Measurements from ENCODE around the gene MUC21. TPM values are rescaled to one million over a fixed set of nuclear protein-coding genes. Genes with fewer than 3 reads are reported as not detected.

Gene MUC21
- total and polyA plus RNA-seq, 9 of the 15 experiments (the other 6 are each of a cell fraction or from before 2014, with no cell fraction given) = not detected

GRCh38 chr6:30955367-30956042 lies 28.0 kb upstream of the MUC21 start:
- Histone ChIP-seq H3K36me3 (ENCODE audit: control insufficient read depth, insufficient read depth, low read length) (no peaks in the 10 kb centered on the region), H3K27ac (ENCODE audit: extremely low read depth, low read depth, low read length) (no peak overlapping the region), H3K4me2 (ENCODE audit: insufficient read depth, low read length) (peak overlapping the region; percentile 54), H3K9me3 (replicated peaks; ENCODE audit: control insufficient read depth, insufficient read depth, low read depth, low read length) (no peaks in the 10 kb centered on the region), H4K20me1 (replicated peaks; ENCODE audit: control insufficient read depth, insufficient read depth, low read length) (no peaks in the 10 kb centered on the region), H3K9ac (ENCODE audit: insufficient read depth in 1 of 2, low read depth in 2 of 2, low read length in 2 of 2) (peak overlapping the region; percentile 42 to 89; a peak in 3 of 4 replicates), H3K79me2 (ENCODE audit: control insufficient read depth, insufficient read depth, low read length) (no peaks in the 10 kb centered on the region), H2AFZ (ENCODE audit: low read depth, low read length) (peak overlapping the region; percentile 78), H3K9me1 (ENCODE audit: control insufficient read depth, insufficient read depth, low read length) (no peaks in the 10 kb centered on the region), H3K4me1 (replicated peaks in 1 of 2; ENCODE audit: control insufficient read depth in 2 of 2, insufficient read depth in 2 of 2, low read length in 2 of 2) (peaks cover 8 to 15% of the 10 kb centered on the region in 2 experiments), H3K27me3 (ENCODE audit: control insufficient read depth in 2 of 2, insufficient read depth in 2 of 2, low read length in 2 of 2) (peaks cover 18 to 62% of the 10 kb centered on the region in 2 experiments; a peak in 4 of 5 replicates), H3K4me3 (peak overlapping the region; percentile 37)
- ATAC-seq = peak; percentile 99
- ChIA-PET POLR2A (interaction anchor here (0.6 to 1.6 kb wide), 13 partner anchors 10 to 633 kb away, joined by 3 to 6 read pairs (median 3); partner anchors contain the start of gene MUCL3), CTCF (ENCODE audit: low intra/inter-chr PET ratio) (no interaction called here)
- intact Hi-C loops (cut with micrococcal nuclease) (loop anchor here (1.0 kb wide), 1 partner anchor 40 kb away; no protein-coding TSS in a partner anchor), in situ Hi-C loops (cut with MboI) (no loop called here)
- FAIRE-seq = no peak
- no TSS peak for BruUV-seq (replicated peaks)
- peak; percentile 89 to 92 (median 90) for DNase-seq (ENCODE audit: extremely low read depth in 1 of 4, low spot score in 3 of 4)
- under 1% methylated on average over 41 of the region's 46 CpGs for WGBS (ENCODE audit: insufficient coverage, low coverage, missing lambda C conversion rate)
- TF ChIP-seq RUNX1 (IDR thresholded peaks at IDR 0.05; ENCODE audit: low read depth) (peak; percentile 76), ZNF561 (CRISPR knock-in tag; conservative IDR thresholded peaks at IDR 0.05) (no peak), ZNF395 (CRISPR knock-in tag; IDR thresholded peaks at IDR 0.05) (peak; percentile 82), ZZZ3 (IDR thresholded peaks at IDR 0.05) (no peak), ZNF408 (CRISPR knock-in tag; IDR thresholded peaks at IDR 0.05; ENCODE audit: low read depth) (no peak), MAFK (IDR thresholded peaks at IDR 0.05; ENCODE audit: low read length) (no peak), TAF15 (IDR thresholded peaks at IDR 0.05; ENCODE audit: low read depth, low read length) (no peak), POU5F1 (IDR thresholded peaks at IDR 0.05; ENCODE audit: borderline replicate concordance, low read depth, low read length, partially characterized antibody) (no peak), ZNF263 (CRISPR knock-in tag; IDR thresholded peaks at IDR 0.05; ENCODE audit: borderline replicate concordance) (0 out of 2 replicates have a peak, but pooled peaks have one; percentile 6)
- TF ChIP-seq, protein P1, sequence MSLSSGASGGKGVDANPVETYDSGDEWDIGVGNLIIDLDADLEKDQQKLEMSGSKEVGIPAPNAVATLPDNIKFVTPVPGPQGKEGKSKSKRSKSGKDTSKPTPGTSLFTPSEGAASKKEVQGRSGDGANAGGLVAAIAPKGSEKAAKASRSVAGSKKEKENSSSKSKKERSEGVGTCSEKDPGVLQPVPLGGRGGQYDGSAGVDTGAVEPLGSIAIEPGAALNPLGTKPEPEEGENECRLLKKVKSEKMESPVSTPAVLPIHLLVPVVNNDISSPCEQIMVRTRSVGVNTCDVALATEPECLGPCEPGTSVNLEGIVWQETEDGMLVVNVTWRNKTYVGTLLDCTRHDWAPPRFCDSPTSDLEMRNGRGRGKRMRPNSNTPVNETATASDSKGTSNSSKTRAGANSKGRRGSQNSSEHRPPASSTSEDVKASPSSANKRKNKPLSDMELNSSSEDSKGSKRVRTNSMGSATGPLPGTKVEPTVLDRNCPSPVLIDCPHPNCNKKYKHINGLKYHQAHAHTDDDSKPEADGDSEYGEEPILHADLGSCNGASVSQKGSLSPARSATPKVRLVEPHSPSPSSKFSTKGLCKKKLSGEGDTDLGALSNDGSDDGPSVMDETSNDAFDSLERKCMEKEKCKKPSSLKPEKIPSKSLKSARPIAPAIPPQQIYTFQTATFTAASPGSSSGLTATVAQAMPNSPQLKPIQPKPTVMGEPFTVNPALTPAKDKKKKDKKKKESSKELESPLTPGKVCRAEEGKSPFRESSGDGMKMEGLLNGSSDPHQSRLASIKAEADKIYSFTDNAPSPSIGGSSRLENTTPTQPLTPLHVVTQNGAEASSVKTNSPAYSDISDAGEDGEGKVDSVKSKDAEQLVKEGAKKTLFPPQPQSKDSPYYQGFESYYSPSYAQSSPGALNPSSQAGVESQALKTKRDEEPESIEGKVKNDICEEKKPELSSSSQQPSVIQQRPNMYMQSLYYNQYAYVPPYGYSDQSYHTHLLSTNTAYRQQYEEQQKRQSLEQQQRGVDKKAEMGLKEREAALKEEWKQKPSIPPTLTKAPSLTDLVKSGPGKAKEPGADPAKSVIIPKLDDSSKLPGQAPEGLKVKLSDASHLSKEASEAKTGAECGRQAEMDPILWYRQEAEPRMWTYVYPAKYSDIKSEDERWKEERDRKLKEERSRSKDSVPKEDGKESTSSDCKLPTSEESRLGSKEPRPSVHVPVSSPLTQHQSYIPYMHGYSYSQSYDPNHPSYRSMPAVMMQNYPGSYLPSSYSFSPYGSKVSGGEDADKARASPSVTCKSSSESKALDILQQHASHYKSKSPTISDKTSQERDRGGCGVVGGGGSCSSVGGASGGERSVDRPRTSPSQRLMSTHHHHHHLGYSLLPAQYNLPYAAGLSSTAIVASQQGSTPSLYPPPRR (CRISPR knock-in tag; IDR thresholded peaks at IDR 0.05; ENCODE audit: borderline replicate concordance) = no peak
- TF ChIP-seq, protein P2, sequence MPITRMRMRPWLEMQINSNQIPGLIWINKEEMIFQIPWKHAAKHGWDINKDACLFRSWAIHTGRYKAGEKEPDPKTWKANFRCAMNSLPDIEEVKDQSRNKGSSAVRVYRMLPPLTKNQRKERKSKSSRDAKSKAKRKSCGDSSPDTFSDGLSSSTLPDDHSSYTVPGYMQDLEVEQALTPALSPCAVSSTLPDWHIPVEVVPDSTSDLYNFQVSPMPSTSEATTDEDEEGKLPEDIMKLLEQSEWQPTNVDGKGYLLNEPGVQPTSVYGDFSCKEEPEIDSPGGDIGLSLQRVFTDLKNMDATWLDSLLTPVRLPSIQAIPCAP (CRISPR knock-in tag; IDR thresholded peaks at IDR 0.05; ENCODE audit: borderline replicate concordance) = no peak
- TF ChIP-seq, protein P3, sequence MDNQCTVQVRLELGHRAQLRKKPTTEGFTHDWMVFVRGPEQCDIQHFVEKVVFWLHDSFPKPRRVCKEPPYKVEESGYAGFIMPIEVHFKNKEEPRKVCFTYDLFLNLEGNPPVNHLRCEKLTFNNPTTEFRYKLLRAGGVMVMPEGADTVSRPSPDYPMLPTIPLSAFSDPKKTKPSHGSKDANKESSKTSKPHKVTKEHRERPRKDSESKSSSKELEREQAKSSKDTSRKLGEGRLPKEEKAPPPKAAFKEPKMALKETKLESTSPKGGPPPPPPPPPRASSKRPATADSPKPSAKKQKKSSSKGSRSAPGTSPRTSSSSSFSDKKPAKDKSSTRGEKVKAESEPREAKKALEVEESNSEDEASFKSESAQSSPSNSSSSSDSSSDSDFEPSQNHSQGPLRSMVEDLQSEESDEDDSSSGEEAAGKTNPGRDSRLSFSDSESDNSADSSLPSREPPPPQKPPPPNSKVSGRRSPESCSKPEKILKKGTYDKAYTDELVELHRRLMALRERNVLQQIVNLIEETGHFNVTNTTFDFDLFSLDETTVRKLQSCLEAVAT (IDR thresholded peaks at IDR 0.05) = peak in 1 of 2 experiments; percentile 79; a peak in 2 of 4 replicates
